HG03103 (cell line): ENCODE data around the gene SUCLG2.

Experiments
- ATAC-seq: cut with Tn5 transposase; IDR thresholded peaks from one replicate; pipeline ENCODE4 v1.9.1; 2021; ENCODE audit warnings: low read depth; ENCODE audit not compliant: unreplicated experiment

The SUCLG2 gene

DNA sequence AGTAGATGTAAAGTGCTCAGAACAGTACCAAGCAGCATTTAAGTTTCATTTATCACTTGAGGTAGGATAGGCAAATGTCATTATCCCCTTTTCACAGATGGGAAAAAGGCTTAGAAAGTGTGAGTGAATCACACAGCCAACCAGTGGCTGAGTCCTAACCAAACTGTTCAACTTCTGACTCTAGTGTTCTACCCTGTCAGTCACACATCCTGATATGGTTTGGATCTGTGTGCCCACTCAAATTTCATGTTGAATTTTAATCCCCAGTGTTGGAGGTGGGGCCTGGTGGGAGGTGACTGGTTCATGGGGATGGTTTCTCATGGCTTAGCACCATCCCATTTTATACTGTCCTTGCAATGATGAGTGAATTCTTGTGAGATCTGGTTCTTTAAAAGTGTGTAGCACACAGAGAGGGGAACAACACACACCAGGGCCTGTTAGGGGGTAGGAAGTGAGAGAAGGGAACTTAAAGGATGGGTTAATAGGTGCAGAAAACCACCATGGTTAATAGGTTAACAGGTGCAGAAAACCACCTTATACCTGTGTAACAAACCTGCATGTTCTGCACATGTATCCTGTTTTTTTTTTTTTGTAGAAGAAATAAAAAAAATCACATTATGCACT, 304.7 kb downstream of the SUCLG2 start:
- ATAC-seq: peak; percentile 88

DNA sequence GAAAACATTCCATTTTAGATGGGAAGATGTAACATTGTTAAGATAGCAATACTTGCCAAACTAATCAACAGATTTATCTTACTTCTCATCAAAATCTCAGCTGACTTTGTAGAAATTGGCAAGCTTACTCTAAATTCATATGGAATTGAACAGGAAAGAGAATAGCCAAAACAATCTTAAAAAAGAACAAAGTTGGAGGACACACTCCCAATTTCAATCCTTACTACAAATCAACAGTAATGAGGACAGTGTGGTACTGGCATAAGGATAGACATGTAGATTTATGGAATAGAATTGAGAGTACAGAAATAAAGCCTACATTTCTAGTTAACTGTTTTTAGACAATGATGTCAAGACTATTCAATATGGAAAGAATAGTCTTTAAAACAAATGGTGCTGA, 308.3 kb downstream of the SUCLG2 start:
- ATAC-seq: no peak

DNA sequence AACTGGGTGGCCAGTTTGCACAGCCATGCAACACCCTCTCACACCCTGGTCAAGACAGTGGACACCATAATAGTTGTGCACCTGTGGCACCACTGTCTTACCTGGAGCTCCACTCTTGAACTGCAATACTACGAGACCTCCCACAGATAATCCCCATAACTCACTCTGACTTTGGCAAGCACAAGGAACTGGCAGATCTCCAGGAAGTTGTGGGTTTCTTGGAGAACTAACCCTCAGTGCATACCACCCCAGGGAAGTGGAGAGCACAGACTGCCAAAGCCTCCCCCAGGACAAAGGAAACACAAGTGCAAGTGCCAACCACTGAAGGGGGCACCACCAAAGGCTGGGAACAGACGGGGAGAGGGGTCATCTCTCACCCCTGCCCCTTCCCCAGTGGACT, 318.6 kb downstream of the SUCLG2 start:
- no peak for ATAC-seq

DNA sequence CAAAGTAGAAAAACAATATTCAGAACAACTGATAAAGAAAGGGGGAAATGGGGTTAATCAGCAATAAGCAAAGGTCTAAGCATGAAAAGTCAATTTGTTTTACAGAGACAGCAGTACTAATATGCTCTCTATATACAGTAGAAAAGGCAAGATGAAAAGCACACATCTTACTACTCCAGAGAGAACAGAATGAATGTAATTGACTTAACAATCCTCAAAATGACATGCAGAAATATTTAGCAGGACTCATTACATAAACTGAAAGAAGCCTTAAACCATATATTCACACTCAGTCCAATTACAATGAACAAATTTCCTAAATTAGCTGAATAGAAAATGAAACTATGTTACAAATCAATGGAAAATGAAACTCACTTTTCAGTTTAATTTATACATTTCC, 319.8 kb downstream of the SUCLG2 start:
- ATAC-seq: no peak

DNA sequence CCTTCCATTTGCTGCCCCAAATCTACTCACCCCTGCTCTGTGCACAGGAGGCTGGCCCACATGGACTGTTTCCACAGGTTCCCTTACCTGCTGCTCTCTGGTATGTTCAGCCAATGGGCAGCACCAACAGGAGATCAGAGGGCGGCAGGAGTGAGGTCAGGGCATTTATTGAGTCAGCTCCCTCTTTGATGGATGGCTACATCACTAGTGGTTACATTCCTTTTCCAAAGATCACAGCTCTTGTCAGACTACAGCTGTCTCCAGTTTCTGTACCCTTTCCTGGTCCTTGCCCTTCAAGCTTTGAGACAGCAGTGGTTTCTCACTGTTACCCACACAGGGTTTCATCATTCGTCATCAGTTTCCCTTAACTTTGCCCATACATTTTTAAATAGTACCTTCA, 325.1 kb downstream of the SUCLG2 start:
- no peak for ATAC-seq

DNA sequence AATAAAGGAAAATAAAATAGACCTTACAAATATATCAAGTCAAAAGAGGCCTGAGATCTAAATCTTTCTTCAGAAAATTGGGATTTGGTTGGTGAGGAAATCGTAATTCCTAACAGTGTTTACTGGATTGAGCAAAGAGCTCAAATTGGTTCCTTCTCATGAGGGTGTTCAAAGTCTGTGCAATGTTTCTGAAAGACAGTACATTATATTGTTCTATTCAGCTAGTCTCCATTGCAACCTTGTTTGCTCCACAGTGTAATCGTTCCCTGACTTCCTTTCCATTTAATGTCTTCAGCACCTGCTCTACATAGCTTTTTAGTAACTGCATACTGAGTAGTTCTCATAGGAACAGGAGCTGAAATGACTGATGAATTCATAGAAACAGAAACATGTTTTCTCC, 326.8 kb downstream of the SUCLG2 start:
- no peak for ATAC-seq

- no peak for ATAC-seq
Observed at GRCh38 chr3:67325231-67325630, 329.2 kb downstream of the SUCLG2 start.
